Smooth muscle cell (in vitro differentiated cells): ENCODE data around the gene PRKAR1A. TPM values are rescaled to one million over a fixed set of nuclear protein-coding genes. Genes with fewer than 3 reads are reported as not detected.

Source experiments
- DNase-seq: peaks from one replicate; lab custom pipeline; 2025; ENCODE audit not compliant: unreplicated experiment; lab: John Stamatoyannopoulos, UW
- H2AFZ ChIP-seq: fragments of 200-600 bp; sonication (generic); 2 replicates; pipeline ENCODE4 v1.6.0; 2016; ENCODE audit warnings: antibody characterized with exemption, low read depth, mild to moderate bottlenecking
- H3F3A ChIP-seq: fragments of 200-600 bp; sonication (generic); 2 replicates; pipeline ENCODE4 v1.6.0; 2017; ENCODE audit warnings: antibody characterized with exemption, low read depth
- H3K27ac ChIP-seq: fragments of 200-600 bp; sonication (generic); 2 replicates; pipeline ENCODE4 v1.5.1; 2016; ENCODE audit warnings: low read depth, mild to moderate bottlenecking
- H3K27me3 ChIP-seq: fragments of 200-600 bp; sonication (generic); 2 replicates; pipeline ENCODE4 v1.6.1; 2016; ENCODE audit warnings: low read depth, mild to moderate bottlenecking
- H3K36me3 ChIP-seq: fragments of 200-600 bp; sonication (generic); 2 replicates; pipeline ENCODE4 v1.5.1; 2016; ENCODE audit warnings: low read depth
- H3K4me1 ChIP-seq: fragments of 200-600 bp; sonication (generic); 2 replicates; pipeline ENCODE4 v1.5.1; 2016; ENCODE audit warnings: low read depth
- H3K4me2 ChIP-seq: fragments of 200-600 bp; sonication (generic); 2 replicates; pipeline ENCODE4 v1.6.0; 2016; ENCODE audit warnings: mild to moderate bottlenecking
- H3K4me3 ChIP-seq: fragments of 200-600 bp; sonication (generic); 2 replicates; pipeline ENCODE4 v1.5.1; 2016; ENCODE audit warnings: mild to moderate bottlenecking
- H3K79me2 ChIP-seq: fragments of 200-600 bp; sonication (generic); 2 replicates; pipeline ENCODE4 v1.6.0; 2016; ENCODE audit warnings: low read depth, mild to moderate bottlenecking
- H3K9ac ChIP-seq: fragments of 200-600 bp; sonication (generic); 2 replicates; pipeline ENCODE4 v1.6.0; 2016; ENCODE audit warnings: low read depth
- H3K9me3 ChIP-seq: fragments of 200-600 bp; sonication (generic); replicated peaks from 2 replicates; pipeline ENCODE4 v1.5.1; 2016; ENCODE audit warnings: low read depth
- H4K20me1 ChIP-seq: fragments of 200-600 bp; sonication (generic); 2 replicates; pipeline ENCODE4 v1.6.0; 2016; ENCODE audit warnings: low read depth
- CTCF ChIP-seq: fragments of 200-600 bp; sonication (generic); IDR thresholded peaks from 2 replicates; pipeline ENCODE4 v1.5.1; 2017; ENCODE audit warnings: borderline replicate concordance, mild to moderate bottlenecking, antibody characterized with exemption; ENCODE audit not compliant: insufficient read depth, poor library complexity, severe bottlenecking
- WGBS: methylation state at CpG from one replicate; pipeline ENCODE4 v1.1.7; 2016; ENCODE audit warnings: low lambda C conversion rate; 5-methylcytosine and 5-hydroxymethylcytosine counted together
- polyA plus RNA-seq: library from polyadenylated mRNA; unstranded; fragments of >200 nt; fragmentation: Nextera tagmentation; extraction: Ambion mirVana; gene quantifications from 2 replicates; pipeline ENCODE4 v1.2.1, GENCODE V29; 2016
- total RNA-seq: library from RNA; depleted of rRNA; stranded (reverse); fragments of >200 nt; gene quantifications from 2 replicates; pipeline ENCODE4 v1.2.3, GENCODE V29; 2014

The PRKAR1A gene
- total and polyA plus RNA-seq, 2 experiments from 2014 or later = 302 to 340 TPM

- no peak for TF ChIP-seq CTCF
- no peak overlapping the region for H3K4me2 ChIP-seq
- no peaks in the 10 kb centered on the region for H4K20me1 ChIP-seq
- H3K79me2 ChIP-seq = no peaks in the 10 kb centered on the region
- DNase-seq = no peak
- no peak overlapping the region for H3K27ac ChIP-seq
- no peak overlapping the region for H3K4me3 ChIP-seq
- no peaks in the 10 kb centered on the region for H3K27me3 ChIP-seq
- H3K9me3 ChIP-seq = no peaks in the 10 kb centered on the region
- H3K9ac ChIP-seq = no peak overlapping the region
- H2AFZ ChIP-seq = no peak overlapping the region
- H3K36me3 ChIP-seq = no peaks in the 10 kb centered on the region
- no peaks in the 10 kb centered on the region for H3K4me1 ChIP-seq
- no peaks in the 10 kb centered on the region for H3F3A ChIP-seq
- 100% methylated on average over 4 of the region's 4 CpGs for WGBS
These were observed 17.1 kb upstream of the PRKAR1A start for GRCh38 chr17:68495081-68495480.

- Histone ChIP-seq H3K4me3 (no peak overlapping the region), H3K4me2 (no peak overlapping the region), H3K9ac (no peak overlapping the region), H3K4me1 (no peaks in the 10 kb centered on the region), H3K79me2 (no peaks in the 10 kb centered on the region), H3K27me3 (no peaks in the 10 kb centered on the region), H3F3A (no peaks in the 10 kb centered on the region), H3K27ac (no peak overlapping the region), H3K36me3 (no peaks in the 10 kb centered on the region), H3K9me3 (no peaks in the 10 kb centered on the region), H2AFZ (no peak overlapping the region), H4K20me1 (no peaks in the 10 kb centered on the region)
- no peak for TF ChIP-seq CTCF
- 73% methylated on average over 3 of the region's 3 CpGs for WGBS
- DNase-seq = no peak
These were observed 14.3 kb upstream of the PRKAR1A start for GRCh38 chr17:68497885-68498319.

GRCh38 chr17:68498479-68499326 lies 13.5 kb upstream of the PRKAR1A start:
- H3K27ac ChIP-seq = no peak overlapping the region
- WGBS = 92% methylated on average over 7 of the region's 7 CpGs
- no peaks in the 10 kb centered on the region for H3F3A ChIP-seq
- DNase-seq = no peak
- no peaks in the 10 kb centered on the region for H3K4me1 ChIP-seq
- no peak overlapping the region for H3K4me2 ChIP-seq
- TF ChIP-seq CTCF = no peak
- H3K9ac ChIP-seq = no peak overlapping the region
- no peaks in the 10 kb centered on the region for H3K27me3 ChIP-seq
- H3K36me3 ChIP-seq = no peaks in the 10 kb centered on the region
- no peaks in the 10 kb centered on the region for H3K9me3 ChIP-seq
- H4K20me1 ChIP-seq = no peaks in the 10 kb centered on the region
- no peaks in the 10 kb centered on the region for H3K79me2 ChIP-seq
- H2AFZ ChIP-seq = no peak overlapping the region
- no peak overlapping the region for H3K4me3 ChIP-seq

- Histone ChIP-seq H3K4me3 (no peak overlapping the region), H3K27ac (no peak overlapping the region), H3K4me1 (no peaks in the 10 kb centered on the region), H3K9me3 (no peaks in the 10 kb centered on the region), H3F3A (no peaks in the 10 kb centered on the region), H3K36me3 (no peaks in the 10 kb centered on the region), H3K4me2 (no peak overlapping the region), H3K27me3 (no peaks in the 10 kb centered on the region), H3K79me2 (no peaks in the 10 kb centered on the region), H3K9ac (no peak overlapping the region), H4K20me1 (no peaks in the 10 kb centered on the region), H2AFZ (no peak overlapping the region)
- no peak for TF ChIP-seq CTCF
- DNase-seq = no peak
- WGBS = 87% methylated on average over 5 of the region's 5 CpGs
These were observed 12.6 kb upstream of the PRKAR1A start for GRCh38 chr17:68499587-68499986.
